Left ventricle myocardium superior (tissue), 1 donor: ENCODE results near the gene CDKAL1. TPM values are rescaled to one million over a fixed set of nuclear protein-coding genes. Genes with fewer than 3 reads are reported as not detected.
"Not testable (repeated sequence)": the region's sequence is repeated elsewhere in the genome, so short reads cannot be mapped to it uniquely, and the experiment has no call there.

ENCODE experiments used
- ATAC-seq: fragments of 200-7000 bp; cut with Tn5 transposase; one replicate; pipeline ENCODE4 v1.9.1; 2020; ENCODE audit warnings: mild to moderate bottlenecking, moderate library complexity
- DNase-seq: peaks from one replicate; pipeline ENCODE4 v3.0.0-alpha.2; 2020
- intact Hi-C: fragments of 100-400 bp; cut with micrococcal nuclease; formaldehyde crosslinking; loops from one replicate; pipeline ENCODE4 v1.11.0; 2022
- total RNA-seq: library from RNA; stranded (reverse); fragmentation: NEBNext Ultra II Directional; extraction: Animal tissue kit (Norgen Biotek cat#: 25700); gene quantifications from one replicate; pipeline ENCODE4 v1.2.1, GENCODE V29; 2021
- donor health status: DM: no; HTN: yes; CAD: no; lungs with severe emphysema.

The CDKAL1 gene
- total RNA-seq, 1 donor from 2014 or later: 9.9 TPM

- ATAC-seq (no peak), DNase-seq (no peak)
- intact Hi-C loops: no loop called here
Measured at GRCh38 chr6:20717743-20718142, 183.5 kb downstream of the CDKAL1 start.

- DNase-seq (no peak), ATAC-seq (no peak)
- intact Hi-C loops: no loop called here
Measured at GRCh38 chr6:20718705-20719653, 184.7 kb downstream of the CDKAL1 start.

- intact Hi-C loops: no loop called here
- DNase-seq (no peak), ATAC-seq (no peak)
Measured at GRCh38 chr6:20719980-20720379, 185.7 kb downstream of the CDKAL1 start.

GRCh38 chr6:20721121-20721520 lies 186.9 kb downstream of the CDKAL1 start:
- ATAC-seq, intact Hi-C loops, DNase-seq: not testable (repeated sequence)

GRCh38 chr6:20722455-20722854 lies 188.2 kb downstream of the CDKAL1 start:
- DNase-seq: no peak
- ATAC-seq: no peak
- intact Hi-C loops: no loop called here

DNA sequence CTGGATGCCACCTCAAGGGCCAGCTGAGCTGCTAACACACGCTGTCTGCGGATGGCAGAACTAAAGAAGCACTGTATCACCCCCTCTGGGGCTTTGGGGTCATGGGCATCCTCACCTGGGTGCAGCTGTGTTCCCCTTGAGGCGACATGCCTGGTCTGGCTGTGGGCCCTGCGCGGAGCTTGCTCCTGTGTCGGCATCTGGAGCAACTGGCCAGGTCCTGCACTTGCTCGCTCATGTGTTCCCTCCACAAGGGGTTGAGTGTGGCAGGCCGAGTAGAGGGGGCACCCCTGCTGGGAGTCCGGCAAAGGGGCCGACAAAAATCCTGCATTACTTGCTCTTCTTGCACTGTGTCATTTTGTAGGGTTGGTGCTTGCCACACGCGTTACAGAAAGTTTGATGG lies 189.0 kb downstream of the CDKAL1 start:
- intact Hi-C loops: no loop called here
- no peak for DNase-seq
- ATAC-seq: no peak

DNA sequence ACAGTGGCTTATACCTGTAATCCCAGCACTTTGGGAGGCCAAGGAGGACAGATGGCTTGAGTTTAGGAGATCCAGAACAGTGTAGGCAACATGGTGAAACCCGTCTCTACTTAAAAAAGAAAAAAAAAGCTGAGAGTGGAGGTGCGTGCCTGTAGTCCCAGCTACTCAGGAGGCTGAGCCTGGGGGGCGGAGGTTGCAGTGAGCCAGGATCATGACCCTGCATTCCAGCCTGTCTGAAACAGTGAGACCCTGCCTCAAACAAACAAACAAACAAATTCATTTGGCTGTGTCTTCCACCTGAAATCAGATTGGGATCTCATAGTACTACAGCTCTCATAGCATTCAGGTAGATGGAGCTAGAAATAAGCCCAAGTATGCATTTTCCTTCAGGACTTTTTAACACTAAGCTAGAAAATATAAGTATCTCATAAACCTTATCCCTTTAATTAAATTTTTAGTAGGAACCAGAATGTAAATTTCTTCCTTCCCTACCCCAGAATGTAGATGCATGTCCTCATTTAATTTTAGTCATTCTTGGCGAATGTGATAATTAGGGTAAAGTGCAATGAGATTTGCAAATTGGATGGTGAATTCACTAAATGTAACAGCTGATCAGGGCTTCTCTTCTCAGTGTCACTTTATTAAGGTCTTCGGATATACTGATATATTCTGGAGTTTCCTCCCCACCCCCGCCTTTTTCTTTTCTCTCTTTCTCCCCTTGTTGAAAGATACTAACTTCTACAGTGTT lies 190.4 kb downstream of the CDKAL1 start:
- DNase-seq (no peak), ATAC-seq (no peak)
- intact Hi-C loops: no loop called here

GRCh38 chr6:20725235-20725634 lies 191.0 kb downstream of the CDKAL1 start:
- ATAC-seq, intact Hi-C loops, DNase-seq: not testable (repeated sequence)

GRCh38 chr6:20729086-20729485 lies 194.8 kb downstream of the CDKAL1 start:
- DNase-seq (no peak), ATAC-seq (no peak)
- intact Hi-C loops: no loop called here

GRCh38 chr6:20732362-20732761 lies 198.1 kb downstream of the CDKAL1 start:
- intact Hi-C loops, DNase-seq, ATAC-seq: not testable (repeated sequence)

DNA sequence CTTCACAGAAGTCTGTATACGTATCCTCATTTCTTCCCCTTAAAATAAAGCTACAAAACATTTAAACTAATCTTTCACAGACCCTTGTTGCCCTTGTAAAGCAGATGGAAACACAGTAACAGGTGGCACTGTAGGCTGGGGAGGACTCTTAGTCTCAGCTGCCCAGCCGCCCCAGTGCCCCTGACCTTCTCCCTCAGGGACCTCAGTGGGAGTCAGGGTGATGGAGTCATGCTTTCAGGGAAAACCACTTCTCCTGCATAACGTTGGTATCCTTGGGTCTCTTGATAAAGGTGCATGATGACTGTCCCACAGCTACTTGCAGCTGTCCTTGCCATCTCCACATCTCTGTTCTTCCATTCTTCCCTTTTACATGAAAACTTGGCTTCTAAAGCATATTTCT lies 198.6 kb downstream of the CDKAL1 start:
- DNase-seq (no peak), ATAC-seq (no peak)
- intact Hi-C loops: no loop called here

- DNase-seq (no peak), ATAC-seq (no peak)
- intact Hi-C loops: no loop called here
Measured at GRCh38 chr6:20737912-20738311, 203.7 kb downstream of the CDKAL1 start.

- DNase-seq (no peak), ATAC-seq (no peak)
- intact Hi-C loops: no loop called here
Measured at GRCh38 chr6:20740088-20740487, 205.8 kb downstream of the CDKAL1 start.

DNA sequence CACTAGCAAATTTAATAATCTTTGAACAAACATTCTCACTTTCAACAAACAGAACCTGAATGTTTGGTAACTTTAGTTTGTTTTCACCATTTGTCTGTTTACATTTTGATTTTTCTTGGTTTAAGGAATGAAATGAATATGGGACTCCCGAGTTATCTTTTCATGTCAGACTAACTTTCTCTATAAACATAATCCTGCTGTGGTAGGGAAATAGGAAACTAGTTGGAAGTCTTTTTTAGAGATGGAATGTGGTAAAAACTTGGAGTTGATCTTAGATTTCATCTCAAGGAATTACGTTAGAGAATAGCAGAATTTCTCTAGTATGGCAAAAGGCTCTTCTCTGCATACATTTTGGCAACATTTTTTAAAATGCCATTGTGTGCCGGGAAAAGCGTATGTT lies 206.5 kb downstream of the CDKAL1 start:
- DNase-seq (no peak), ATAC-seq (no peak)
- intact Hi-C loops: no loop called here

DNA sequence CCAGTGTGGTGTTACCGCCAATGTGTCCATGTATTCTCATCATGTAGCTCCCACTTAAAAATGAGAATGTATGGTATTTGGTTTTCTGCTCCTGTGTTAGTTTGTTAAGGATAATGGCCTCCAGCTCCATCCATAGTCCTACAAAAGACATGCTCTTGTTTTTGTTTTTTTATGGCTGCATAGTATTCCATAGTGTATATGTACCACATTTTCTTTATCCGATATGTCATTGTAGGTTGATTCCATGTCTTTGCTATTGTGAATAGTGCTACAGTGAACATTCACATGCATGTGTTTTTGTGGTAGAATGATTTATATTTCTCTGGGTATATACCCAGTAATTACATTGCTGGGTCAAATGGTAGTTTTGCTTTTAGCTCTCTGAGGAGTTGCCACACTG lies 207.2 kb downstream of the CDKAL1 start:
- intact Hi-C loops: no loop called here
- no peak for DNase-seq
- no peak for ATAC-seq

- no peak for DNase-seq
- no peak for ATAC-seq
- intact Hi-C loops: no loop called here
Measured at GRCh38 chr6:20744911-20745557, 210.8 kb downstream of the CDKAL1 start.

- DNase-seq (no peak), ATAC-seq (no peak)
- intact Hi-C loops: no loop called here
Measured at GRCh38 chr6:20746024-20746423, 211.8 kb downstream of the CDKAL1 start.

- intact Hi-C loops: no loop called here
- DNase-seq (no peak), ATAC-seq (no peak)
Measured at GRCh38 chr6:20746805-20747558, 212.7 kb downstream of the CDKAL1 start.

DNA sequence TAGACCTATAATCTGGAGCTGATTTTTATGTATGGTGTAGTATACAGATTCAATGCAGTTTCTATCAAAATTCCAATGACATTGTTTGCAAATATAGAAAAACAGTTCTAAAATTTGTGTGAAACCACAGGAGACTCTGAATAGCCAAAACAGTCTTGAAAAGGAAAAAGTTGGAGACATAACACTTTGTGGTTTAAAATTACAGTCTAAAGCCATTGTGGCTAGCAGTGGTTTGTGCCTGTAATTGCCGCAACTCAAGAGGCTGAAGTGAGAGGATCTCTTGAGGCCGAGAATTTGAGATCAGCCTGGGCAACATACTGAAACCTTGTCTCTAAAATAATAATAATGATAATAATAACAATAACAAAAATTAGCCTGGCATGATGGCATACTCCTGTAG lies 213.7 kb downstream of the CDKAL1 start:
- intact Hi-C loops: no loop called here
- DNase-seq: no peak
- ATAC-seq: no peak
